Sigmoid colon (tissue), 4 donors: Measurements from ENCODE around the gene CD300LG.

Source experiments
- POLR2AphosphoS5 ChIP-seq, 4 donors: sonication (generic); formaldehyde crosslinking; IDR thresholded peaks; one replicate each; pipeline ENCODE4 v1.6.1; 2017; ENCODE audit warnings: antibody characterized with exemption in 4 of 4
- TF ChIP-seq, protein P1 (sequence below), 4 experiments: fragments of 450-650 bp in 3 of 4; fragments of 200-600 bp in 1 of 4; IDR thresholded peaks; one replicate each; pipeline ENCODE4 v1.5.1; 2016 to 2019; ENCODE audit warnings: antibody characterized with exemption in 4 of 4, mild to moderate bottlenecking in 3 of 4, moderate library complexity in 2 of 4

DNA sequence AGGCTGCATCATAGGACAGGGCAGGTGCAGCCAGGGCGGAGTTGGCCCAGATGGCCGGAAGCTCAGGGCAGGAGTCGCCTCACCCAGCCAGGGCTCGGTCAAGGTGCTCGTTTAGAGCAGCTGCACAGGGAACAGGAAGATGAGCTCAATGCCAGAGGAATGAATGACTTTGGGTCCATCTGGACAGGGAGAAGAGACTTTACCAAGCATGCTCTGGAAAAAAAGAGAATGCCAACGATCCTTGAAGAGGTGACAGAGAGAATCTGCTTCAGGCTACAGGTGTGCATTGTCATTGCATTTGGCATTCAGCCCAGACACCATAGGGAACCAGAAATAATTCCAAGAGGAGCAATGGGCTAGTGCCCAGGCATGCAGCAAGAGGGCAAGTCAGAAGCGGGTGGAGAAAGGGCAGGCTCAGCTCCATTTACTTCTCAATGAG is 7.3 kb upstream of the CD300LG start:
- TF ChIP-seq, protein P1, sequence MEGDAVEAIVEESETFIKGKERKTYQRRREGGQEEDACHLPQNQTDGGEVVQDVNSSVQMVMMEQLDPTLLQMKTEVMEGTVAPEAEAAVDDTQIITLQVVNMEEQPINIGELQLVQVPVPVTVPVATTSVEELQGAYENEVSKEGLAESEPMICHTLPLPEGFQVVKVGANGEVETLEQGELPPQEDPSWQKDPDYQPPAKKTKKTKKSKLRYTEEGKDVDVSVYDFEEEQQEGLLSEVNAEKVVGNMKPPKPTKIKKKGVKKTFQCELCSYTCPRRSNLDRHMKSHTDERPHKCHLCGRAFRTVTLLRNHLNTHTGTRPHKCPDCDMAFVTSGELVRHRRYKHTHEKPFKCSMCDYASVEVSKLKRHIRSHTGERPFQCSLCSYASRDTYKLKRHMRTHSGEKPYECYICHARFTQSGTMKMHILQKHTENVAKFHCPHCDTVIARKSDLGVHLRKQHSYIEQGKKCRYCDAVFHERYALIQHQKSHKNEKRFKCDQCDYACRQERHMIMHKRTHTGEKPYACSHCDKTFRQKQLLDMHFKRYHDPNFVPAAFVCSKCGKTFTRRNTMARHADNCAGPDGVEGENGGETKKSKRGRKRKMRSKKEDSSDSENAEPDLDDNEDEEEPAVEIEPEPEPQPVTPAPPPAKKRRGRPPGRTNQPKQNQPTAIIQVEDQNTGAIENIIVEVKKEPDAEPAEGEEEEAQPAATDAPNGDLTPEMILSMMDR (IDR thresholded peaks at IDR 0.05) = no peak
- no peak for TF ChIP-seq POLR2AphosphoS5 (IDR thresholded peaks at IDR 0.05)
